Kidney glomerular epithelial cell (primary cell): ENCODE data around the gene C10orf95.
"Not testable (repeated sequence)": the region's sequence is repeated elsewhere in the genome, so short reads cannot be mapped to it uniquely, and the experiment has no call there.

Experiments
- DNase-seq: peaks from one replicate; lab custom pipeline; 2025; lab: John Stamatoyannopoulos, UW

C10orf95 gene

GRCh38 chr10:102451105-102451969 lies at the start of gene C10orf95:
TSS of gene C10orf95 (minus strand) at chr10:102451543. CDS start at chr10:102451093, 450 bp downstream.
- no peak for DNase-seq

GRCh38 chr10:102500686-102501085 lies 49.3 kb upstream of the C10orf95 start:
- not testable (repeated sequence) for DNase-seq

- no peak for DNase-seq
These were observed 48.0 kb upstream of the C10orf95 start for GRCh38 chr10:102499356-102499755.

- no peak for DNase-seq
These were observed 46.2 kb upstream of the C10orf95 start for GRCh38 chr10:102497545-102497944.

GRCh38 chr10:102493771-102494170 lies 42.4 kb upstream of the C10orf95 start:
- no peak for DNase-seq

GRCh38 chr10:102492983-102493382 lies 41.6 kb upstream of the C10orf95 start:
- DNase-seq: no peak

GRCh38 chr10:102492344-102492939 lies 41.1 kb upstream of the C10orf95 start:
- DNase-seq: no peak

- DNase-seq: no peak
These were observed 39.8 kb upstream of the C10orf95 start for GRCh38 chr10:102491136-102491535.

GRCh38 chr10:102485093-102485784 lies 33.9 kb upstream of the C10orf95 start:
- no peak for DNase-seq

GRCh38 chr10:102484021-102484420 lies 32.7 kb upstream of the C10orf95 start:
- DNase-seq: no peak

GRCh38 chr10:102480396-102480795 lies 29.1 kb upstream of the C10orf95 start:
- no peak for DNase-seq

- DNase-seq: no peak
These were observed 28.3 kb upstream of the C10orf95 start for GRCh38 chr10:102479651-102480050.

GRCh38 chr10:102476466-102477141 lies 25.3 kb upstream of the C10orf95 start:
- no peak for DNase-seq

- DNase-seq: no peak
These were observed 24.2 kb upstream of the C10orf95 start for GRCh38 chr10:102475451-102476040.

- DNase-seq: no peak
These were observed 22.3 kb upstream of the C10orf95 start for GRCh38 chr10:102473445-102474331.

- DNase-seq: no peak
These were observed 19.5 kb upstream of the C10orf95 start for GRCh38 chr10:102470579-102471546.

- DNase-seq: no peak
These were observed 17.3 kb upstream of the C10orf95 start for GRCh38 chr10:102468683-102469082.

- DNase-seq: no peak
These were observed 16.7 kb upstream of the C10orf95 start for GRCh38 chr10:102467971-102468438.

- DNase-seq: no peak
These were observed 16.0 kb upstream of the C10orf95 start for GRCh38 chr10:102467318-102467717.
